Activated CD4-positive, alpha-beta T cell treated with anti-CD3 and anti-CD28 coated beads, Interleukin-2, Interleukin-6, amounts not matched to agents 100 ng/mL and 50 ng/mL, durations not matched to agents 16 hours and 8 hours (primary cell): ENCODE results near the gene SPOCK1.
"Not testable (repeated sequence)": the region's sequence is repeated elsewhere in the genome, so short reads cannot be mapped to it uniquely, and the experiment has no call there.

ENCODE experiments used
- DNase-seq: peaks from one replicate; pipeline ENCODE4 v3.0.0-alpha.2; 2020

SPOCK1 gene

GRCh38 chr5:136992796-136993489, 506.2 kb downstream of the SPOCK1 start:
- DNase-seq = no peak

DNA sequence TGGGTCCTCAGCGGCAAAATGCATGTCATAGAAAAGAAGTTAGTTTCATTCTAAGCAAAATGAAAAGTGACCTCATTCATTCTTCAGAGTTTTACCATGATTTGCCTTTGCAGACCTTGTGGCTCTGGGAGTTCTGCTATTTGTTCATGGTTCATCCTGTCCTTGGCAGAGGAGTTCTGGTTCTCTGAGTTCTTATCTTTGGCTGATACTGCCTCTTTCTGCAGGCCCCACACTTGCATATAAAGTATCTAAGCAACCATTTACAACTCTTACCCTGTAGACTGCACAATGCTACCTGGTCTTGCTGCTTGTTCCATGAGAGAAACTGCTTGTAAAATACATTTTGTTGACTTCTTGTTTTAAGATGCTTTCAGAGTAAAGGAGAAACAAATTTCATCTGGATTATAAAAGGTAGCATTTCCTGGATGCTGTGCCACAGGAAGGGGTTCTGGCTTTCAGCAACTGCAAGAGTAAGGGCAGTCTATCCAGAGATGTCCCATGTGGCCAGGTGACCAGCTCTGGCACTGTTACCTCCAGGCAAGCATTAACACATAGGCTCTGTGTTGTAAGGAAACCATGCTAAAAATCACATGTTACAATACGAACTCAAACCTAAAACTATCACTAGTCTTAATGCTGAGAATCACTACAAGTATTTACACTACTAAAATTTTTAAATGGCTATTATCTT, 513.2 kb downstream of the SPOCK1 start:
- no peak for DNase-seq

GRCh38 chr5:136984772-136985446, 514.2 kb downstream of the SPOCK1 start:
- no peak for DNase-seq

- DNase-seq = no peak
Measured at GRCh38 chr5:136981936-136982335, 517.2 kb downstream of the SPOCK1 start.

- DNase-seq = no peak
Measured at GRCh38 chr5:136979131-136979530, 520.0 kb downstream of the SPOCK1 start.

- DNase-seq = no peak
Measured at GRCh38 chr5:136963504-136963903, 535.6 kb downstream of the SPOCK1 start.

DNA sequence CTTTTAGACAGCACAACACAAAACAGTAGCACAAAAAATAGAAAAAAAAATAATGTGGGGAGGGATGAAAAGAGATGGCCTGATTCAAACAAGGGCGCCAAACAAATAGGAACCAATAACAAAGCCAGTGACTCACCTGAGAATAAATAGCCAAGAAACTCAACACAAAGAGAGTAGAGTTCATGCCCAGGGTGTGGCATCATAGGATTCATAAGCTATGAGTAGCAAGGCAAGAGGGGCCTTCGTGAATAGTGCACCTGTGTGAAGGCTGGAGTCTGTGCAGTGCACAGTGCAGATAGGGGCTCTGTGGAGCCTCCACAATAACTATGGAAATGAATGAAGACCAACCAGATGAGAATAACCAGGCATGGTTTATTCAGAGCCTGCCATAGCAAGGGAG, 541.7 kb downstream of the SPOCK1 start:
- DNase-seq = no peak

DNA sequence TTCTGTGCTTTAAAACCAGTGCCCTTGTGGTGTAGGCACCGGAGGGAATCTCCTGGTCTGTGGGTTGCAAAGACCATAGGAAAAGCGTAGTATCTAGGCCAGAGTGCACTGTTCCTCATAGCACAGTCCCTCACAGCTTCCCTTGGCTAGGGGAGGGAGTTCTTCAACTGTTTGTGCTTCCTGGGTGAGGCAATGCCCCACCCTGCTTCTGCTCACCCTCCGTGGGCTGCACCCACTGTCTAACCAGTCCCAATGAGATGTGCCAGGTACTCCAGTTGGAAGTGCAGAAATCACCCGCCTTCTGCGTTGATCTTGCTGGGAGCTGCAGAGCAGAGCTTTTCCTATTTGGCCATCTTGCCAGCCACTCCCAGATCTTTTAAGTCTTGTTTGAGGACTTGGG, 545.0 kb downstream of the SPOCK1 start:
- not testable (repeated sequence) for DNase-seq

DNA sequence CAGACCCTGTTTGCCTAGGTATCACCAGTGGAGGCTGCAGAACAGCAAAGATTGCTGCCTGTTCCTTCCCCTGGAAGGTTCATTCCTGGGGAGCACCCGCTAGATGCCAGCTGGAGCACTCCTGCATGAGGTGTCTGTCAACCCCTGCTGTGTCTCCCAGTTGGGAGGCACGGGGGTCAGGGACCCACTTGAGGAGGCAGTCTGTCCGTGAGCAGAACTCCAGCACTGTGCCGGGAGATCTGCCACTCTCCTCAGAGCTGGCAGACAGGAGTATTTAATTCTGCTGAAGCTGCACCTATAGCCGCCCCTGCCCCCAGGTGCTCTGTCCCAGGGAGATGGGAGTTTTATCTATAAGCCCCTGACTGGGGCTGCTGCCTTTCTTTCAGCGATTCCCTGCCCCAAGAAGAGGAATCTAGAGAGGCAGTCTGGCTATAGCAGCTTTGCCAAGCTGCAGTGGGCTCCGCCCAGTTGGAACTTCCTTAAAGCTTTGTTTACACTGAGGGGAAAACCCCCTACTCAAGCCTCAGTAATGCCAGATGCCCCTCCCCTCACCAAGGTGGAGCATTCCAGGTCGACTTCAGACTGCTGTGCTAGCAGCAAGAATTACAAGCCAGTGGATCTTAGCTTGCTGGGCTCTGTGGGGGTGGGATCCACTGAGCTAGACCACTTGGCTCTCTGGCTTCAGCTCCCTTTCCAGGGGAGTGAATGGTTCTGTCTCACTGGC, 545.6 kb downstream of the SPOCK1 start:
- DNase-seq = not testable (repeated sequence)

DNA sequence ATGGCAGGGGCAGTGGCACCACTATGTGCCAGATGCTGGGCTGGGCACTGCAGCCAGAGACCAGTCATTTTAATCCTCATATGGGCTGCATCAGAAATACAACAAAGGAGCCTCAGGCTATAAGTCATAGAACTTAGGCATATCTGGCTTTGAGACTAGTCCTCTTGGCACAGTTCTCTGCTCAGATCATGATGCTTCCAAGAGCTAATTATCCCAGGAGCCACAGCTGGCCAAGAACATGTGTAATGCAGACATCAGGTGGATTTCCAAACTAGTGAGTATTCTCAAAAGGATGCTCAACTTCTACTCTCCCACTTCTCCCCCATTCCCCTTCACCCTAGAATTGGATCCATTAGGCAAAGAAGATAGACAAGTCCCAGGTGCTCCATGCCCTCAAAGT, 571.6 kb downstream of the SPOCK1 start:
- no peak for DNase-seq

DNA sequence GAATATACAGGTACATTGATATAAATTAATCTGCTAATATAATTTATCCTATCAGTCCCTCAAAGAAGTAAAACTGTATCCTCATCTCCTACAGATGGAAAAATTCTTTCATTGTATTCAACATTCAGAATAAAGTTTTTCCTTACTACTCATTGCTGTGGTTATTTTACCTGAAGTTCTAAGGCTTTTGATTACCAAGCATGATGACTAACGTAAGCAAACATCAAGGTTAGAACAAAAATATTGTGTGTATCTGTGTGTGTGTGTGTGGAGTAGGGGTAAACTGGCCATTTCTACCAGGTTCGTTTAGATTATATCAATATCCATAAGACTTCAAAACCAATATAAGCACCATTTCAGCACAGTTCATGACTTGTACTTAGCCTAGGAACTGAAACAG, 573.1 kb downstream of the SPOCK1 start:
- DNase-seq = no peak
